D721Med (cell line): ENCODE data around the gene HCN2.
"Not testable (repeated sequence)": the region's sequence is repeated elsewhere in the genome, so short reads cannot be mapped to it uniquely, and the experiment has no call there.

ENCODE experiments used
- DNase-seq: peaks from one replicate; pipeline ENCODE4 v3.0.0; 2011; ENCODE audit warnings: low spot score; ENCODE audit not compliant: insufficient read length
- FAIRE-seq: peaks from 2 replicates; lab custom pipeline; 2011; peaks lifted over from hg19 to GRCh38; lab: Jason Lieb, UNC
- TF ChIP-seq, protein P1 (sequence below): IDR thresholded peaks from 2 replicates; pipeline ENCODE4 v1.5.1; 2012; ENCODE audit warnings: mild to moderate bottlenecking, control low read depth; ENCODE audit not compliant: insufficient read depth; ENCODE audit errors: missing control alignments

Gene HCN2

GRCh38 chr19:583198-583967, 6.3 kb upstream of the HCN2 start:
- TF ChIP-seq, protein P1, sequence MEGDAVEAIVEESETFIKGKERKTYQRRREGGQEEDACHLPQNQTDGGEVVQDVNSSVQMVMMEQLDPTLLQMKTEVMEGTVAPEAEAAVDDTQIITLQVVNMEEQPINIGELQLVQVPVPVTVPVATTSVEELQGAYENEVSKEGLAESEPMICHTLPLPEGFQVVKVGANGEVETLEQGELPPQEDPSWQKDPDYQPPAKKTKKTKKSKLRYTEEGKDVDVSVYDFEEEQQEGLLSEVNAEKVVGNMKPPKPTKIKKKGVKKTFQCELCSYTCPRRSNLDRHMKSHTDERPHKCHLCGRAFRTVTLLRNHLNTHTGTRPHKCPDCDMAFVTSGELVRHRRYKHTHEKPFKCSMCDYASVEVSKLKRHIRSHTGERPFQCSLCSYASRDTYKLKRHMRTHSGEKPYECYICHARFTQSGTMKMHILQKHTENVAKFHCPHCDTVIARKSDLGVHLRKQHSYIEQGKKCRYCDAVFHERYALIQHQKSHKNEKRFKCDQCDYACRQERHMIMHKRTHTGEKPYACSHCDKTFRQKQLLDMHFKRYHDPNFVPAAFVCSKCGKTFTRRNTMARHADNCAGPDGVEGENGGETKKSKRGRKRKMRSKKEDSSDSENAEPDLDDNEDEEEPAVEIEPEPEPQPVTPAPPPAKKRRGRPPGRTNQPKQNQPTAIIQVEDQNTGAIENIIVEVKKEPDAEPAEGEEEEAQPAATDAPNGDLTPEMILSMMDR, result no peak
- FAIRE-seq, result no peak
- no peak for DNase-seq

GRCh38 chr19:583968-584239, 5.8 kb upstream of the HCN2 start:
- no peak for FAIRE-seq
- TF ChIP-seq, protein P1, result no peak
- DNase-seq, result no peak

- no peak for FAIRE-seq
- DNase-seq, result peak; percentile 92
- TF ChIP-seq, protein P1, result peak; percentile 75
These were observed 5.3 kb upstream of the HCN2 start for GRCh38 chr19:584240-585001.

- not testable (repeated sequence) for DNase-seq, FAIRE-seq
These were observed 4.5 kb upstream of the HCN2 start for GRCh38 chr19:585146-585545.

- FAIRE-seq, result no peak
- no peak for DNase-seq
- TF ChIP-seq, protein P1, result no peak
These were observed 4.0 kb upstream of the HCN2 start for GRCh38 chr19:585551-586110.

- FAIRE-seq (no peak), DNase-seq (peak; percentile 61)
- TF ChIP-seq, protein P1, result peak; percentile 53
These were observed 1.5 kb upstream of the HCN2 start for GRCh38 chr19:588093-588740.
